ENCODE results near the gene MAP2K4. TPM values are rescaled to one million over a fixed set of nuclear protein-coding genes. Genes with fewer than 3 reads are reported as not detected.
"Not testable (repeated sequence)": the region's sequence is repeated elsewhere in the genome, so short reads cannot be mapped to it uniquely, and the experiment has no call there.

The MAP2K4 gene
- total RNA-seq, 4 donors from 2014 or later, result 17.6 to 28.6 (median 24.0) TPM

- H3K36me3 ChIP-seq, result peaks cover 0 to 88% (median 0%) of the 10 kb centered on the region in 3 donors
- H3K27me3 ChIP-seq, result no peaks in the 10 kb centered on the region
- no peak for DNase-seq (ENCODE audit: low spot score in 2 of 2)
- H3K4me1 ChIP-seq, result no peaks in the 10 kb centered on the region
- 70 to 81% methylated on average over 3 of the region's 3 CpGs for WGBS, 2 donors
- TF ChIP-seq, protein P1, sequence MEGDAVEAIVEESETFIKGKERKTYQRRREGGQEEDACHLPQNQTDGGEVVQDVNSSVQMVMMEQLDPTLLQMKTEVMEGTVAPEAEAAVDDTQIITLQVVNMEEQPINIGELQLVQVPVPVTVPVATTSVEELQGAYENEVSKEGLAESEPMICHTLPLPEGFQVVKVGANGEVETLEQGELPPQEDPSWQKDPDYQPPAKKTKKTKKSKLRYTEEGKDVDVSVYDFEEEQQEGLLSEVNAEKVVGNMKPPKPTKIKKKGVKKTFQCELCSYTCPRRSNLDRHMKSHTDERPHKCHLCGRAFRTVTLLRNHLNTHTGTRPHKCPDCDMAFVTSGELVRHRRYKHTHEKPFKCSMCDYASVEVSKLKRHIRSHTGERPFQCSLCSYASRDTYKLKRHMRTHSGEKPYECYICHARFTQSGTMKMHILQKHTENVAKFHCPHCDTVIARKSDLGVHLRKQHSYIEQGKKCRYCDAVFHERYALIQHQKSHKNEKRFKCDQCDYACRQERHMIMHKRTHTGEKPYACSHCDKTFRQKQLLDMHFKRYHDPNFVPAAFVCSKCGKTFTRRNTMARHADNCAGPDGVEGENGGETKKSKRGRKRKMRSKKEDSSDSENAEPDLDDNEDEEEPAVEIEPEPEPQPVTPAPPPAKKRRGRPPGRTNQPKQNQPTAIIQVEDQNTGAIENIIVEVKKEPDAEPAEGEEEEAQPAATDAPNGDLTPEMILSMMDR (IDR thresholded peaks at IDR 0.05), result no peak
- TF ChIP-seq EP300 (IDR thresholded peaks at IDR 0.05) (no peak), POLR2A (IDR thresholded peaks at IDR 0.05) (no peak)
- H3K27ac ChIP-seq, result no peak overlapping the region
- H3K4me3 ChIP-seq, result no peak overlapping the region
- peaks cover 0 to 15% (median 2%) of the 10 kb centered on the region in 4 donors for H3K9me3 ChIP-seq
Observed at GRCh38 chr17:12134101-12134500, 113.4 kb downstream of the MAP2K4 start.

DNA sequence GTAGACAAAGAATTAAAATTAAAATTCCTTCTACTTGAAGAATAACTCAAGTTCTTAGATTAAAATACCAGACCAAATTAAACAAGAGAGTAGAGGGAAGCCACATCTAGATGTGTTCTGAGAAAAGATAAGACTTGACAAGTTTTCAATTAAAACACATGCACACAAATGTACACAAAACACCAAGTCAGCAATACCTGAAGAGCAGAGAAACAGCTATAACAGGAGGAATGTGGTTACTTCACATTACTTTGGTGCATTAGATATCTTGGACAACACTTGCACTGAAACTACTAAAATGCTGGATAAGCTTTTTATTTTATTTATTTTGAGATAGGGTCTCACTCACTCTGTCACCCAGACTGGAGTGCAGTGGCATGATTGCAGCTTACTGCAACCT lies 113.9 kb downstream of the MAP2K4 start:
- DNase-seq (ENCODE audit: low spot score in 2 of 2), result no peak
- Histone ChIP-seq H3K9me3 (peaks cover 0 to 15% (median 2%) of the 10 kb centered on the region in 4 donors), H3K27me3 (no peaks in the 10 kb centered on the region), H3K4me1 (no peaks in the 10 kb centered on the region), H3K4me3 (no peak overlapping the region), H3K36me3 (peaks cover 0 to 88% (median 0%) of the 10 kb centered on the region in 3 donors), H3K27ac (no peak overlapping the region)
- no peak for TF ChIP-seq POLR2A (IDR thresholded peaks at IDR 0.05)

DNA sequence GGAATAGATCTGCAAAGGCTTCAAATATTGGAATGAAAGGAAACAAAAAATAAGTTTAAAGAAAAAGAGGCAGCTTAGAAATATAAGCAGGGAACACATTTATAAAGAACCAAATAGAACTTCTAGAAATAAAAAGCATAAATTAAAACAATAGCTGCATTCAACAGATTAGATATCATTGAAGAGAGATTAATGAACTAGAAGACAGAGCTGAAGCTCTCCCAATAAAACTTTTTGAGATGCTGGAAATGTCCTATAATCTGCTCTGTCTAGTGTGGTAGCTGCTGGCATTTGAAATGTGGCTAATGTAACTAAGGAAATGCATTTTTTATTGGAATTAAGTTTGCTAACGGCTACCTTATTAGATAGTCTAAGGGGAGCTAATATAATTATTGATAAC lies 115.6 kb downstream of the MAP2K4 start:
- no peaks in the 10 kb centered on the region for H3K4me1 ChIP-seq
- H3K27ac ChIP-seq, result no peak overlapping the region
- peaks cover 0 to 92% (median 4%) of the 10 kb centered on the region in 3 donors for H3K36me3 ChIP-seq
- H3K9me3 ChIP-seq, result peaks cover 0 to 15% (median 2%) of the 10 kb centered on the region in 4 donors
- TF ChIP-seq EP300 (IDR thresholded peaks at IDR 0.05) (no peak), POLR2A (IDR thresholded peaks at IDR 0.05) (no peak)
- TF ChIP-seq, protein P1 (IDR thresholded peaks at IDR 0.05), result no peak
- DNase-seq (ENCODE audit: low spot score in 2 of 2), result no peak
- H3K27me3 ChIP-seq, result no peaks in the 10 kb centered on the region
- no peak overlapping the region for H3K4me3 ChIP-seq
- WGBS, 2 donors, result 94 to 98% methylated on average over 1 of the region's 1 CpG

DNA sequence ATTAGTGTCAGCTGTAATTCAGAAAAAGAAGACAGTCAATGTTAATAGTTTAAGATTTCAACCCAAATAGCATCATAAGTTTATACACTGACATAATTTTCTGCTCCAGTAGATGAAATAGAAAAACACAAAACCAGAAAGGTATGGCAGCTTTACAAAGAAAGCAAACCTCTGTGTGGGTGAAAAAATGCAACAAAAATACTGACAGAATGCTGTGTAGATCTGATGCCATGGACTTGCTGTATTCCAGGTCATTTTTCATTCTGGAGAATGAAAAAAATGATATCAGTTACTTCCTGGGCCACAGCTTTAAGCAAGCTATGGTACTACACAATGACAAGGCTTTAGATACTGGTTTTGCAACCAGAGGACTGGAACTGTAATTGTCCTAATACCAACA lies 116.0 kb downstream of the MAP2K4 start:
- H3K27me3 ChIP-seq, result no peaks in the 10 kb centered on the region
- peaks cover 0 to 92% (median 4%) of the 10 kb centered on the region in 3 donors for H3K36me3 ChIP-seq
- H3K4me1 ChIP-seq, result no peaks in the 10 kb centered on the region
- TF ChIP-seq POLR2A (IDR thresholded peaks at IDR 0.05), result no peak
- H3K27ac ChIP-seq, result no peak overlapping the region
- H3K9me3 ChIP-seq, result peaks cover 0 to 15% (median 2%) of the 10 kb centered on the region in 4 donors
- no peak overlapping the region for H3K4me3 ChIP-seq
- no peak for DNase-seq (ENCODE audit: low spot score in 2 of 2)

- Histone ChIP-seq H3K36me3 (peaks cover 0 to 99% (median 4%) of the 10 kb centered on the region in 3 donors), H3K4me3 (no peak overlapping the region), H3K9me3 (peaks cover 0 to 15% (median 2%) of the 10 kb centered on the region in 4 donors), H3K4me1 (no peaks in the 10 kb centered on the region), H3K27me3 (no peaks in the 10 kb centered on the region), H3K27ac (no peak overlapping the region)
- TF ChIP-seq EP300 (IDR thresholded peaks at IDR 0.05) (no peak), POLR2A (IDR thresholded peaks at IDR 0.05) (no peak)
- TF ChIP-seq, protein P1 (IDR thresholded peaks at IDR 0.05), result no peak
- WGBS, 2 donors, result 96 to 98% methylated on average over 1 of the region's 1 CpG
- DNase-seq (ENCODE audit: low spot score in 2 of 2), result no peak
Observed at GRCh38 chr17:12137859-12138258, 117.2 kb downstream of the MAP2K4 start.

DNA sequence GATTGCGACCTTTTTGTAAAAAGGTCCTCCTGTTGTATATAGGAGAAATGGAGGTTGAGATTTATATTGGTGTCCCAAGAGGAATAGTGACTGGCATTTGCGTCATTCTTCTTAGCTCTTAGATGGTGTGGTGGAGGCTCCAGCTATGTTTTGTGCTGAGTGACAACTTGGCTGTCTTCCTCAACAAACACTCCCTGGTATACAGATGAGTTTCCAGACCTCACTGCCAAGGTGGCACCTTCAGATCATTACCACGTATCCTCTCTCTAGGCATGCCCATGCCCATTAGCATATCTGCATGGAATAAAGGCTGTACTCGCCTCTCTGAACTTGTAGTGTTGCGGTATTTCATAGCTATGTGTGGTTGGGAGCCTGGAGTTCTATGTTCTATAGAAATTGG lies 120.0 kb downstream of the MAP2K4 start:
- DNase-seq (ENCODE audit: low spot score in 2 of 2), result no peak
- WGBS, 2 donors, result 87 to 91% methylated on average over 5 of the region's 5 CpGs
- Histone ChIP-seq H3K27ac (no peak overlapping the region), H3K36me3 (peaks cover 0 to 98% (median 4%) of the 10 kb centered on the region in 3 donors), H3K9me3 (peaks cover 0 to 15% (median 2%) of the 10 kb centered on the region in 4 donors), H3K4me3 (no peak overlapping the region), H3K4me1 (no peaks in the 10 kb centered on the region), H3K27me3 (no peaks in the 10 kb centered on the region)
- TF ChIP-seq, protein P1 (IDR thresholded peaks at IDR 0.05), result no peak
- TF ChIP-seq POLR2A (IDR thresholded peaks at IDR 0.05) (no peak), EP300 (IDR thresholded peaks at IDR 0.05) (no peak)

GRCh38 chr17:12162187-12162586 lies 141.5 kb downstream of the MAP2K4 start:
- not testable (repeated sequence) for H3K36me3 ChIP-seq; H3K27ac ChIP-seq; H3K4me1 ChIP-seq; H3K27me3 ChIP-seq; DNase-seq (ENCODE audit: low spot score in 2 of 2); H3K4me3 ChIP-seq
- peaks cover 0 to 15% (median 0%) of the 10 kb centered on the region in 4 donors for H3K9me3 ChIP-seq
- 54 to 59% methylated on average over 8 of the region's 8 CpGs for WGBS, 2 donors
